Vagina (tissue), 2 donors: ENCODE measurements around the gene TANGO2. TPM values are rescaled to one million over a fixed set of nuclear protein-coding genes. Genes with fewer than 3 reads are reported as not detected.

ENCODE experiments used
- DNase-seq, 2 donors: peaks; one replicate each; pipeline ENCODE4 v3.0.0-alpha.2; 2017; ENCODE audit errors: extremely low spot score in 2 of 2
- H3K27ac ChIP-seq: fragments of 200-600 bp; sonication (generic); one replicate; pipeline ENCODE4 v1.5.1; 2019
- H3K27me3 ChIP-seq: fragments of 200-600 bp; sonication (generic); one replicate; pipeline ENCODE4 v1.5.1; 2019
- H3K36me3 ChIP-seq, 2 donors: fragments of 200-600 bp; sonication (generic); one replicate each; pipeline ENCODE4 v1.5.1; 2017 to 2019
- H3K4me1 ChIP-seq: fragments of 200-600 bp; sonication (generic); one replicate; pipeline ENCODE4 v1.5.1; 2019
- H3K4me3 ChIP-seq, 2 donors: fragments of 200-600 bp; sonication (generic); 1 replicate in 1 of 2; 2 replicates in 1 of 2; pipeline ENCODE4 v1.5.1; 2016 to 2019
- H3K9me3 ChIP-seq: fragments of 200-600 bp; sonication (generic); one replicate; pipeline ENCODE4 v1.5.1; 2019
- POLR2A ChIP-seq, 2 donors: fragments of 450-650 bp; IDR thresholded peaks; one replicate each; pipeline ENCODE4 v1.6.1; 2017; ENCODE audit warnings: antibody characterized with exemption in 2 of 2, mild to moderate bottlenecking in 2 of 2, moderate library complexity in 2 of 2
- POLR2AphosphoS5 ChIP-seq, 2 donors: sonication (generic); formaldehyde crosslinking; IDR thresholded peaks; one replicate each; pipeline ENCODE4 v1.9.0; 2017; ENCODE audit warnings: antibody characterized with exemption in 2 of 2, mild to moderate bottlenecking in 2 of 2, low read depth in 1 of 2; ENCODE audit not compliant: insufficient read depth in 1 of 2
- intact Hi-C: fragments of 100-400 bp; cut with DNase I; formaldehyde crosslinking; loops from one replicate; pipeline ENCODE4 v1.15.1; 2023
- total RNA-seq: library from RNA; depleted of rRNA; stranded (reverse); fragments of >200 nt; gene quantifications from one replicate; pipeline ENCODE4 v1.2.3, GENCODE V29; 2016
- TF ChIP-seq, protein P1 (sequence below), 3 experiments: fragments of 450-650 bp in 2 of 3; fragments of 200-600 bp in 1 of 3; sonication (generic) in 1 of 3; IDR thresholded peaks; one replicate each; pipeline ENCODE4 v1.5.1; 2017 to 2019; ENCODE audit warnings: antibody characterized with exemption in 3 of 3, mild to moderate bottlenecking in 2 of 3, moderate library complexity in 2 of 3

Gene TANGO2
- total RNA-seq, 1 donor from 2014 or later: 21.4 TPM

DNA sequence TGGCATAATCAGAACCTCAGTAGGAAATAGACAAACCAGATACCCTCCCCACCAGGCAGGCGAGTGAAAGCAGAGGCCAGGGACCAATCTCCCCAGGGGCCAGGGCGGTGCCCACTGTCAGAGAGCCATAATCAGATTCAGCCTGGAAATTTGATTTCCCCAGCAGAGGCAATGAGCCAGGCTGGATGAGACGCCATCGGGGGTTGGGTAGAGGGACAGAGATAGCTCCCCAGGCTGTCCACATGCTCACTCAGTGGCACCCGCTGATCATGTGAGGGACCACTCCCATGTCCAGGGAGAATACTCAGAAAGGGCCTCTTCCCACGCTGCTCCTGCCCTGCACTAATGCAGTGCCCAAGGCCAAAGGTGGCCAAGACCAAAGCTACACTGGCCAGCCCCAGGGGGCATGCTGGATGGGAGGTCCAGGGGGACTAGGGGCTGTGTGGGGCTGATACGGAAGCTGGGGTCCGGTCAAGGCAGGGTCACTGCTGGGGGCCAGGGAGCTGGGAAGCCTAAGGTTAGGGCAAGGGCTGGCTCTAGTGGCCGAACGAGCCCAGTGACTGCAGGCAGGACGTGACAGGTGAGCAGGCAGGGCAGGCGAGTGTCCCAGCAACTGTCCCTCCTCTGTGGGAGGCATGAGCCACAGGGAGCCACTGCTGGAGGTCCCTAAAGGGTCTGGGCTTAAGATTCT is 24.1 kb upstream of the TANGO2 start:
- TF ChIP-seq POLR2A (IDR thresholded peaks at IDR 0.05) (no peak), POLR2AphosphoS5 (IDR thresholded peaks at IDR 0.05; ENCODE audit: insufficient read depth in 1 of 2, low read depth in 1 of 2) (no peak)
- TF ChIP-seq, protein P1, sequence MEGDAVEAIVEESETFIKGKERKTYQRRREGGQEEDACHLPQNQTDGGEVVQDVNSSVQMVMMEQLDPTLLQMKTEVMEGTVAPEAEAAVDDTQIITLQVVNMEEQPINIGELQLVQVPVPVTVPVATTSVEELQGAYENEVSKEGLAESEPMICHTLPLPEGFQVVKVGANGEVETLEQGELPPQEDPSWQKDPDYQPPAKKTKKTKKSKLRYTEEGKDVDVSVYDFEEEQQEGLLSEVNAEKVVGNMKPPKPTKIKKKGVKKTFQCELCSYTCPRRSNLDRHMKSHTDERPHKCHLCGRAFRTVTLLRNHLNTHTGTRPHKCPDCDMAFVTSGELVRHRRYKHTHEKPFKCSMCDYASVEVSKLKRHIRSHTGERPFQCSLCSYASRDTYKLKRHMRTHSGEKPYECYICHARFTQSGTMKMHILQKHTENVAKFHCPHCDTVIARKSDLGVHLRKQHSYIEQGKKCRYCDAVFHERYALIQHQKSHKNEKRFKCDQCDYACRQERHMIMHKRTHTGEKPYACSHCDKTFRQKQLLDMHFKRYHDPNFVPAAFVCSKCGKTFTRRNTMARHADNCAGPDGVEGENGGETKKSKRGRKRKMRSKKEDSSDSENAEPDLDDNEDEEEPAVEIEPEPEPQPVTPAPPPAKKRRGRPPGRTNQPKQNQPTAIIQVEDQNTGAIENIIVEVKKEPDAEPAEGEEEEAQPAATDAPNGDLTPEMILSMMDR (IDR thresholded peaks at IDR 0.05): no peak
- H3K27me3 ChIP-seq: no peaks in the 10 kb centered on the region
- no peaks in the 10 kb centered on the region for H3K9me3 ChIP-seq
- H3K36me3 ChIP-seq: no peaks in the 10 kb centered on the region
- no peak overlapping the region for H3K4me3 ChIP-seq
- H3K27ac ChIP-seq: no peak overlapping the region
- intact Hi-C loops: no loop called here
- no peak for DNase-seq
- peaks cover 8% of the 10 kb centered on the region for H3K4me1 ChIP-seq

- Histone ChIP-seq H3K4me1 (peaks cover 8% of the 10 kb centered on the region), H3K27me3 (no peaks in the 10 kb centered on the region), H3K9me3 (no peaks in the 10 kb centered on the region), H3K36me3 (no peaks in the 10 kb centered on the region), H3K4me3 (no peak overlapping the region), H3K27ac (no peak overlapping the region)
- DNase-seq: no peak
- intact Hi-C loops: no loop called here
- TF ChIP-seq, protein P1 (IDR thresholded peaks at IDR 0.05): no peak
- no peak for TF ChIP-seq POLR2AphosphoS5 (IDR thresholded peaks at IDR 0.05; ENCODE audit: insufficient read depth in 1 of 2, low read depth in 1 of 2)
- TF ChIP-seq POLR2A (IDR thresholded peaks at IDR 0.05): no peak
Measured at GRCh38 chr22:19997561-19998231, 23.2 kb upstream of the TANGO2 start.

- H3K4me1 ChIP-seq: peaks cover 8% of the 10 kb centered on the region
- no peak overlapping the region for H3K4me3 ChIP-seq
- H3K27me3 ChIP-seq: no peaks in the 10 kb centered on the region
- H3K27ac ChIP-seq: no peak overlapping the region
- H3K36me3 ChIP-seq: no peaks in the 10 kb centered on the region
- intact Hi-C loops: no loop called here
- no peak for TF ChIP-seq POLR2A (IDR thresholded peaks at IDR 0.05)
- TF ChIP-seq, protein P1 (IDR thresholded peaks at IDR 0.05): no peak
- TF ChIP-seq POLR2AphosphoS5 (IDR thresholded peaks at IDR 0.05; ENCODE audit: insufficient read depth in 1 of 2, low read depth in 1 of 2): no peak
- DNase-seq: no peak
- H3K9me3 ChIP-seq: no peaks in the 10 kb centered on the region
Measured at GRCh38 chr22:19998232-19998951, 22.5 kb upstream of the TANGO2 start.

DNA sequence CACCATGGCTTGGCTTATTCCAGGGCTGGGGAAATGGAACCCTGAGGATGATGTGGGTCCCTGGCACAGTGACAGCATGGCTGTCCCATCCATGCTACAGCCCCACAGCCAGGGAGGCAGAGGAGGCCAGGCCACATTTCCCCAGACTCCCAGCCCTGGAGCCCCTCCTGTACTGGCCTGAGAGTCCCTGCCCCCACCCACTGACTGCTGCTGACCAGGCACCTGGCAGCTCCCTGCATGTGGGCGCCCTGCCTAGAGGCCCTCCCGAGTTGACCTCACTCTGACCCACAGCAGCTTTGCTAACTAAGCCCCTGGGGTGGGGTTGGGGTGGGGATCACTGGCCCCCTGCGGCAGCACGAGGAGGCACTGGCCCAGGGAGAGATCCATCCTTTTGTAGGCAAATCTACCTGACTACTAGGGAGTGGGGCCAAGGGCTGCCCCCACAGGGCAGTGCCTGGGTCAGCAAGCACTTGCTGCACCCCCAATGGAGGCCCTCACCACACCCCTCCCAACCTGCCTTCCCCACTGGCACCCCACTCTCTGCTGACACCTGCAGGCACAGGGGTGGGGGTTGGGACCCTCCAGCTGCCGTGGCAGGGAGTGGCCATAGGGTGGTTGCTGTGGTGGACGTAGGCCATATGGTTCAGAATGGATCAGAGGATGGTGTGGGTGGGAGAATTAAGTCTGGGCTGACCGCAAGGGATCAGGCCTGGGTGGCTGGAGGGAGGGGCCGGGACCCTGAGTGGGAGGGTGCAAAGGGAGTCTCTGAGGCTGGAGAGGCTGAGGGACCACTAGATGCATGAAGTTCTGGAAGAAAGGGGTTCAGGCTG is 21.7 kb upstream of the TANGO2 start:
- H3K27ac ChIP-seq: no peak overlapping the region
- H3K9me3 ChIP-seq: no peaks in the 10 kb centered on the region
- no peak for DNase-seq
- H3K36me3 ChIP-seq: no peaks in the 10 kb centered on the region
- H3K27me3 ChIP-seq: no peaks in the 10 kb centered on the region
- peaks cover 8% of the 10 kb centered on the region for H3K4me1 ChIP-seq
- no peak for TF ChIP-seq POLR2A (IDR thresholded peaks at IDR 0.05)
- TF ChIP-seq POLR2AphosphoS5 (IDR thresholded peaks at IDR 0.05; ENCODE audit: insufficient read depth in 1 of 2, low read depth in 1 of 2): no peak
- TF ChIP-seq, protein P1 (IDR thresholded peaks at IDR 0.05): no peak
- intact Hi-C loops: no loop called here
- no peak overlapping the region for H3K4me3 ChIP-seq
